HepG2 (cell line): Measurements from ENCODE around the gene ZNF652. TPM values are rescaled to one million over a fixed set of nuclear protein-coding genes. Genes with fewer than 3 reads are reported as not detected.

Source experiments
- BHLHE40 ChIP-seq: IDR thresholded peaks from 2 replicates; pipeline ENCODE4 v1.6.1; 2011; ENCODE audit warnings: low read length, improper control_type of control experiment
- BORCS8-MEF2B ChIP-seq: sonication (generic); formaldehyde crosslinking; IDR thresholded peaks from 2 replicates; pipeline ENCODE4 v1.8.0; 2022; ENCODE audit warnings: mild to moderate bottlenecking, missing genetic modification reagents
- CHD2 ChIP-seq: IDR thresholded peaks from 2 replicates; pipeline ENCODE4 v1.6.1; 2011; ENCODE audit warnings: low read depth, low read length, improper control_type of control experiment
- ELF4 ChIP-seq: sonication (generic); formaldehyde crosslinking; IDR thresholded peaks from 2 replicates; pipeline ENCODE4 v1.5.0; 2020; ENCODE audit warnings: missing genetic modification reagents, mild to moderate bottlenecking, moderate library complexity, borderline replicate concordance
- HNRNPL ChIP-seq: fragments of 200-400 bp; formaldehyde crosslinking; IDR thresholded peaks from 2 replicates; pipeline ENCODE4 v1.6.1; 2017; ENCODE audit warnings: mild to moderate bottlenecking, low read depth, low read length
- ONECUT2 ChIP-seq: sonication (generic); formaldehyde crosslinking; IDR thresholded peaks from 2 replicates; pipeline ENCODE4 v1.4.0; 2020; ENCODE audit warnings: missing genetic modification reagents
- PRDM10 ChIP-seq: sonication (generic); formaldehyde crosslinking; IDR thresholded peaks from 2 replicates; pipeline ENCODE4 v1.4.0; 2020; ENCODE audit warnings: low read depth, missing genetic modification reagents
- RCOR2 ChIP-seq: IDR thresholded peaks from 2 replicates; pipeline ENCODE4 v1.6.1; 2016; ENCODE audit warnings: missing biosample characterization, missing genetic modification reagents
- STAT6 ChIP-seq: sonication (generic); formaldehyde crosslinking; IDR thresholded peaks from 2 replicates; pipeline ENCODE4 v1.4.0; 2020; ENCODE audit warnings: missing genetic modification reagents, mild to moderate bottlenecking, borderline replicate concordance
- ZBTB3 ChIP-seq: sonication (generic); formaldehyde crosslinking; IDR thresholded peaks from 2 replicates; pipeline ENCODE4 v1.4.0; 2020; ENCODE audit warnings: low read depth, mild to moderate bottlenecking, moderate library complexity, missing genetic modification reagents, borderline replicate concordance
- ZBTB7A ChIP-seq: sonication (generic); formaldehyde crosslinking; IDR thresholded peaks from 2 replicates; pipeline ENCODE4 v1.8.0; 2022; ENCODE audit warnings: mild to moderate bottlenecking, missing genetic modification reagents
- ZNF282 ChIP-seq: fragments of 450-650 bp; IDR thresholded peaks from 2 replicates; pipeline ENCODE4 v1.6.1; 2018; ENCODE audit not compliant: partially characterized antibody
- ZNF354B ChIP-seq: sonication (generic); formaldehyde crosslinking; IDR thresholded peaks from 2 replicates; pipeline ENCODE4 v1.8.0; 2022; ENCODE audit warnings: mild to moderate bottlenecking, missing genetic modification reagents
- ZNF564 ChIP-seq: sonication (generic); formaldehyde crosslinking; IDR thresholded peaks from 2 replicates; pipeline ENCODE4 v1.8.1; 2023; ENCODE audit warnings: mild to moderate bottlenecking, missing genetic modification reagents
- ZNF572 ChIP-seq: sonication (generic); formaldehyde crosslinking; IDR thresholded peaks from 2 replicates; pipeline ENCODE4 v1.5.1; 2020; ENCODE audit warnings: mild to moderate bottlenecking, missing genetic modification reagents
- ZNF710 ChIP-seq: sonication (generic); formaldehyde crosslinking; IDR thresholded peaks from 2 replicates; pipeline ENCODE4 v1.5.0; 2020; ENCODE audit warnings: mild to moderate bottlenecking, missing genetic modification reagents, borderline replicate concordance
- ZNF770 ChIP-seq: sonication (generic); formaldehyde crosslinking; IDR thresholded peaks from 2 replicates; pipeline ENCODE4 v1.5.0; 2020; ENCODE audit warnings: mild to moderate bottlenecking, missing genetic modification reagents
- ZNF781 ChIP-seq: sonication (generic); formaldehyde crosslinking; IDR thresholded peaks from 2 replicates; pipeline ENCODE4 v1.5.1; 2020; ENCODE audit warnings: borderline replicate concordance, mild to moderate bottlenecking, missing genetic modification reagents; ENCODE audit errors: not compliant biosample characterization
- ZSCAN21 ChIP-seq: sonication (generic); formaldehyde crosslinking; IDR thresholded peaks from 2 replicates; pipeline ENCODE4 v1.8.0; 2022; ENCODE audit warnings: mild to moderate bottlenecking, missing genetic modification reagents, moderate library complexity, borderline replicate concordance
- polyA plus RNA-seq, 8 experiments: library from polyadenylated mRNA; depleted of rRNA in 3 of 8; stranded (reverse) in 7 of 8; unstranded in 1 of 8; fragments of >200 nt; fragmentation: Illumina TruSeq in 4 of 8; extraction: Trizol in 4 of 8; gene quantifications; 2 replicates each; pipeline versions ENCODE4 v1.2.1 to v1.2.3, GENCODE V29; 2011 to 2016; ENCODE audit warnings: low read depth in 4 of 8, missing spikeins in 1 of 8, mixed read lengths in 1 of 8; ENCODE audit not compliant: insufficient read depth in 1 of 8
- total RNA-seq, 5 experiments: library from RNA; depleted of rRNA; stranded (reverse); fragments of >200 nt; fragmentation: Illumina TruSeq; extraction: Trizol; gene quantifications; 2 replicates each; pipeline ENCODE4 v1.2.3, GENCODE V29; 2016; ENCODE audit warnings: low read depth in 1 of 5

The ZNF652 gene
- total and polyA plus RNA-seq, 2 of the 13 experiments (the other 11 are each of a cell fraction or from before 2014, with no cell fraction given) = 16.2 to 30.2 TPM

- no peak for TF ChIP-seq ELF4
- TF ChIP-seq STAT6 (CRISPR knock-in tag) = no peak
- no peak for TF ChIP-seq HNRNPL
- no peak for TF ChIP-seq ZNF781 (CRISPR knock-in tag)
- TF ChIP-seq ONECUT2 (CRISPR knock-in tag) = no peak
- TF ChIP-seq PRDM10 (CRISPR knock-in tag) = no peak
- no peak for TF ChIP-seq ZBTB3 (CRISPR knock-in tag)
- no peak for TF ChIP-seq ZNF572
- TF ChIP-seq ZNF564 = no peak
- no peak for TF ChIP-seq ZBTB7A
- TF ChIP-seq ZNF354B (CRISPR knock-in tag) = no peak
- TF ChIP-seq ZNF710 (CRISPR knock-in tag) = no peak
- TF ChIP-seq ZNF770 (CRISPR knock-in tag) = no peak
- TF ChIP-seq BORCS8-MEF2B (CRISPR knock-in tag) = 0 out of 2 replicates have a peak, but pooled peaks have one; percentile 40
- no peak for TF ChIP-seq CHD2
- no peak for TF ChIP-seq ZSCAN21 (CRISPR knock-in tag)
- no peak for TF ChIP-seq BHLHE40
- TF ChIP-seq RCOR2 (CRISPR knock-in tag) = peak; percentile 17; the same call in 1 of the 2 replicates
- no peak for TF ChIP-seq ZNF282
Observed at GRCh38 chr17:49260011-49260816, 101.8 kb downstream of the ZNF652 start (continued).
